MCF 10A (cell line): ENCODE measurements around the gene RGR. TPM values are rescaled to one million over a fixed set of nuclear protein-coding genes. Genes with fewer than 3 reads are reported as not detected.

Experiments used
- BruUV-seq: library from RNA; stranded (reverse); fragments of 400-500 nt; replicated peaks from 2 replicates; lab custom pipeline; 2021; lab: Mats Ljungman, UMichigan
- CTCF ChIA-PET: fragments of 300-600 bp; sonication (Branson Sonifier 250); formaldehyde crosslinking; extraction: SDS; loops from one replicate; lab custom pipeline; 2021; ENCODE audit warnings: antibody characterized with exemption, inconsistent platforms; lab: Yijun Ruan, JAX
- POLR2A ChIA-PET: fragments of 300-600, 350-650 bp; sonication (Branson Sonifier 250); formaldehyde crosslinking; extraction: SDS; loops from one replicate; lab custom pipeline; 2020; ENCODE audit warnings: antibody characterized with exemption, inconsistent platforms; lab: Yijun Ruan, JAX
- DNase-seq: peaks from one replicate; pipeline ENCODE4 v3.0.0-alpha.2; 2018; ENCODE audit not compliant: unreplicated experiment
- H3K27ac Mint-ChIP-seq: one replicate; pipeline ENCODE4 v1.8.0; 2022; ENCODE audit warnings: mild to moderate bottlenecking, low read depth, mixed read lengths; ENCODE audit not compliant: unreplicated experiment
- H3K27me3 Mint-ChIP-seq: one replicate; pipeline ENCODE4 v1.8.0; 2022; ENCODE audit warnings: mixed read lengths; ENCODE audit not compliant: insufficient read depth, unreplicated experiment
- H3K36me3 Mint-ChIP-seq: one replicate; pipeline ENCODE4 v1.8.0; 2022; ENCODE audit warnings: mild to moderate bottlenecking, moderate library complexity, mixed read lengths; ENCODE audit not compliant: insufficient read depth, unreplicated experiment
- H3K4me1 Mint-ChIP-seq: one replicate; pipeline ENCODE4 v1.8.0; 2022; ENCODE audit warnings: mixed read lengths; ENCODE audit not compliant: insufficient read depth, unreplicated experiment
- H3K4me3 Mint-ChIP-seq: one replicate; pipeline ENCODE4 v1.8.0; 2022; ENCODE audit warnings: mild to moderate bottlenecking, moderate library complexity, mixed read lengths; ENCODE audit not compliant: unreplicated experiment
- H3K9me3 Mint-ChIP-seq: one replicate; pipeline ENCODE4 v1.8.0; 2022; ENCODE audit warnings: mixed read lengths; ENCODE audit not compliant: unreplicated experiment
- CTCF ChIP-seq: fragments of 200-600 bp; IDR thresholded peaks from one replicate; pipeline ENCODE4 v1.8.0; 2022; ENCODE audit warnings: antibody characterized with exemption, mild to moderate bottlenecking; ENCODE audit not compliant: unreplicated experiment
- intact Hi-C: fragments of 100-400 bp; cut with micrococcal nuclease; formaldehyde crosslinking; loops from 2 replicates; pipeline ENCODE4 v1.14.1; 2022
- total RNA-seq: library from RNA; stranded (reverse); gene quantifications from 2 replicates; pipeline ENCODE4 v1.2.3, GENCODE V29; 2022

Gene RGR
- total RNA-seq, 1 experiment from 2014 or later: not detected

GRCh38 chr10:84214612-84215235, 30.1 kb upstream of the RGR start:
- peak; percentile 26 for TF ChIP-seq CTCF
- no peak overlapping the region for H3K4me3 Mint-ChIP-seq
- H3K4me1 Mint-ChIP-seq: no peaks in the 10 kb centered on the region
- intact Hi-C loops: no loop called here
- ChIA-PET POLR2A (no interaction called here), CTCF (interaction anchor here (0.6 to 3.9 kb wide), 9 partner anchors 9 to 326 kb away, joined by 3 to 20 read pairs (median 4); no protein-coding TSS in a partner anchor)
- BruUV-seq: no TSS peak
- no peak overlapping the region for H3K27ac Mint-ChIP-seq
- H3K9me3 Mint-ChIP-seq: peaks cover 5% of the 10 kb centered on the region
- peak; percentile 56 for DNase-seq
- no peaks in the 10 kb centered on the region for H3K36me3 Mint-ChIP-seq
- peaks cover 25% of the 10 kb centered on the region for H3K27me3 Mint-ChIP-seq

- ChIA-PET POLR2A (no interaction called here), CTCF (interaction anchor here (0.9 to 3.9 kb wide), 4 partner anchors 8 to 321 kb away, joined by 3 to 20 read pairs (median 5); no protein-coding TSS in a partner anchor)
- no peaks in the 10 kb centered on the region for H3K4me1 Mint-ChIP-seq
- intact Hi-C loops: no loop called here
- H3K4me3 Mint-ChIP-seq: no peak overlapping the region
- TF ChIP-seq CTCF: no peak
- H3K9me3 Mint-ChIP-seq: peaks cover 5% of the 10 kb centered on the region
- no peak for DNase-seq
- peaks cover 30% of the 10 kb centered on the region for H3K27me3 Mint-ChIP-seq
- BruUV-seq: no TSS peak
- H3K27ac Mint-ChIP-seq: no peak overlapping the region
- H3K36me3 Mint-ChIP-seq: no peaks in the 10 kb centered on the region
Observed at GRCh38 chr10:84216834-84217233, 28.0 kb upstream of the RGR start.

GRCh38 chr10:84217746-84218145, 27.1 kb upstream of the RGR start:
- peaks cover 5% of the 10 kb centered on the region for H3K9me3 Mint-ChIP-seq
- intact Hi-C loops: no loop called here
- POLR2A ChIA-PET: interaction anchor here (0.9 kb wide), 1 partner anchor 77 kb away, joined by 3 read pairs; no protein-coding TSS in a partner anchor

More at GRCh38 chr10:84217746-84218145, 27.1 kb upstream of the RGR start:
- BruUV-seq: no TSS peak
- Mint-ChIP-seq H3K4me1 (no peaks in the 10 kb centered on the region), H3K4me3 (no peak overlapping the region), H3K27ac (no peak overlapping the region), H3K36me3 (no peaks in the 10 kb centered on the region), H3K27me3 (peaks cover 26% of the 10 kb centered on the region)
- no peak for TF ChIP-seq CTCF
- no peak for DNase-seq
- CTCF ChIA-PET: interaction anchor here (0.6 to 1.5 kb wide), 3 partner anchors 9 to 74 kb away, joined by 3 to 6 read pairs (median 4); no protein-coding TSS in a partner anchor
